Measurements from ENCODE around the gene CCDC171. TPM values are rescaled to one million over a fixed set of nuclear protein-coding genes. Genes with fewer than 3 reads are reported as not detected.
A peak's percentile ranks its signal among the peaks of the same experiment; 100 is the strongest.
"Not testable (repeated sequence)": the region's sequence is repeated elsewhere in the genome, so short reads cannot be mapped to it uniquely, and the experiment has no call there.

Gene CCDC171
- total RNA-seq, 1 donor from 2014 or later: 0.26 TPM

DNA sequence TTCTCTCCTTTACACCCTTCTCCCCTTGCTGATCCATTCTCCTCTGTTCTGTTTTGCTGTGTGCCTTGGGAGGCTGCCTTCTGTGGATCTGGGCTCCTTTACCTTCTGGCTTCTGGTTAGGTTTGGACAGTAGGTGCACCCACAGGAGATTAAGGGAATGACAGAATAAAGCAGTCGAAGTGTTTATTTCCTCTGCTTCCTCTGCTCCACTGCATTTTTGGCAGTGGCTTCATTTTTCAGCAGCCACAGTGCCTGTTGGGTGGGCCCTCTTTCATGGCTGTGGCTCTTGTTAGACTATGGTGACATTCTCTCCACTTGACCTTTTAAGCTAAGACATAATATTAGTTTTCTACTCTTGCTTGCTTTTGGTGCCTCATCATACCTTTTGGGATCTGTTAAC is 144.1 kb downstream of the CCDC171 start:
- DNase-seq (ENCODE audit: low read depth in 2 of 2): no peak

- DNase-seq (ENCODE audit: low read depth in 2 of 2): peak in 1 of 2 donors; percentile 28
Measured at GRCh38 chr9:15697446-15697851, 144.6 kb downstream of the CCDC171 start.

GRCh38 chr9:15699876-15700559 is 147.2 kb downstream of the CCDC171 start:
- DNase-seq (ENCODE audit: low read depth in 2 of 2): not testable (repeated sequence)

DNA sequence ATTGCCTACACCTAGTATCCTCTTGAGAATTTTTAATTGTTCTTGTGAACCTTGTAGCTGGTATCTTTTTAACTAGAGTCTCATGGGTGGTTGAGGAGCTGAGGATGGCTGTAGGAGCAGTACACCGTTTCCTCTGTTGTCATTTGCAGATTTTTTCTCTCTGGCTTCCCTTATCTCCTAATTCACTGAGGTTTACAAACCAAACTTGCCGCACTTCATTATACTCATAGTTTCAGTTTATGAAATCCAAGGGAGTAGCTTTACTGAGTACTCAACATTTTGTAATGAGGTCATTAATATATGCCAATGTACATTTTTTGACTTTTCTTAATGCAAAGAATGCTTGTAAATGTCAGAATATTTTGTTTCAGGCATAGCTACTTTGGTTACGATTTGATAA is 154.2 kb downstream of the CCDC171 start:
- DNase-seq (ENCODE audit: low read depth in 2 of 2): no peak

GRCh38 chr9:15711531-15711930 is 158.7 kb downstream of the CCDC171 start:
- DNase-seq (ENCODE audit: low read depth in 2 of 2): no peak

DNA sequence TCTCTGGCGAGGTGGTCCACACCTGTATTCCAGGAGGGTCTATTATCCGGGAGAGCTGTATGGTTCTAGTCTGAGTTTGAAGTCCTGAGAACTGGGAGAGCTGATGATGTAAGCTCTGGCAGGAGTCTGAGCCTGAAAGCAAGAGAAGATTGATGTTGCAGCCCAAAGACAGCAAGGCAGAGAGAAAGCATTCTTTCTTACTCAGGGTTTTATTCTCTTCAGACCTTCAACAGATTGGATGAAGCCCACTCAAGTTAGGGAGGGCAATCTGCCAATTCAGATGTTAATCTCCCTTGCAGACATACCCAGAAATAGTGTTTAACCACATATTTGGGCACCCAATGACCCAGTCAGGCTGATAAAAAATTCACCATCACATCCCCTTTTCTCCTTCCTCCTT is 159.1 kb downstream of the CCDC171 start:
- DNase-seq (ENCODE audit: low read depth in 2 of 2): no peak

DNA sequence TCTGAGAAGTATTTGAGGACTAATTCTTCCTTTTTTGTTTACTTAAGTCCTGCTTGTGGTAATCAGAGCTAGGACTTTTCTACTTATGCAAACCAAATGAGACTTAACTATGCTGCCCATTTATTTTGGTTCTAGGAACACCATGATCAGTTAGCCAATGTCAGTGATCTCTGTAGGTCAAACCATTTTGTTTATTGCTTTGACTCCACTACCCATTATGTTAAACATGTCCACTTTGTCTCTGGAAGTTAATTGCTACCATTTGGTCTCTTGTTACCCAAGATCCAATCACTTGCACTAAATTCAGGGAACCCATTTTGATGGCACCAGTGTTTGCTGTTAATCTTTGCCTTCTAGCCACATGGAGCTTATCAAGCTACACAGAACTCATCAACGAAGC is 161.9 kb downstream of the CCDC171 start:
- no peak for DNase-seq (ENCODE audit: low read depth in 2 of 2)

GRCh38 chr9:15717290-15717967 is 164.6 kb downstream of the CCDC171 start:
- no peak for DNase-seq (ENCODE audit: low read depth in 2 of 2)

- no peak for DNase-seq (ENCODE audit: low read depth in 2 of 2)
Measured at GRCh38 chr9:15718423-15718822, 165.6 kb downstream of the CCDC171 start.

GRCh38 chr9:15720861-15721260 is 168.0 kb downstream of the CCDC171 start:
- DNase-seq (ENCODE audit: low read depth in 2 of 2): no peak

DNA sequence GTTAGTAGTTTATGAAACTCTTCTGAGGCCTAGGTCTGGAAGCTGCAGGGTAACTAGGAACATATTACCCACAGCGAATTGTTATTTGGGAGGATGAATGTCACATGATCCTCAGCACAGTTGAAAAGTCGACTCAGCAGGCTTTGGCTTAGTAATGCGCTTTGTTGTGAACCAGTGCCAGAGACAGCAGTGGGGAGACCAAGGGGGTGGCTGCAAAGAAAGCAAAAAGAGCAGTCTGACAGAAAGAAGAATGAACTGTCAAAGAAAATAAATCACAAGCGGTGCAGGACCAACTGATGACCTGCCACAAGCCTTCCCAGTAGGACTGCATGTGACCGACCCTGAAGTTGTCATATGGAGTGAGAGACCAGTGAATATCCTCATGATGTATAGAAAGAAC is 170.0 kb downstream of the CCDC171 start:
- no peak for DNase-seq (ENCODE audit: low read depth in 2 of 2)

GRCh38 chr9:15724016-15724415 is 171.2 kb downstream of the CCDC171 start:
- DNase-seq (ENCODE audit: low read depth in 2 of 2): no peak

- no peak for DNase-seq (ENCODE audit: low read depth in 2 of 2)
Measured at GRCh38 chr9:15724612-15725011, 171.8 kb downstream of the CCDC171 start.

DNA sequence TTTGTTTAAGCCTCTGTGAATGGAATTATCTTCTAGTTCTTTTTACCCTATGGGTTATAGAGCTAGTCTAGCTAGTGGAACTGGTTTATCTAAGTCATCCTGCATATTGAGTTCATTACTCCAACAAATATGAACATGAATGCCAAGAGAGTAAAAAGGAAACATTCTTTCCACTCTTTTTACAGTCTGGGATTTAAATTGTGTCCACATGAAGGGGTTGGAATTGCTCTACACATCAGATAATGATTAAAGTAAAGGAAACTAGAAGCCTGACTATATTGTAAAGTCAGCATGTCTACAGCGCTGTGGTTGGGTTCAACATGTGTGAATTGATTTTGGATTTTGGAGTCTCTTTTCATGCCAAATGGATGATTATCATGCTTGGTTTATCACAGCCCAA is 173.1 kb downstream of the CCDC171 start:
- no peak for DNase-seq (ENCODE audit: low read depth in 2 of 2)

DNA sequence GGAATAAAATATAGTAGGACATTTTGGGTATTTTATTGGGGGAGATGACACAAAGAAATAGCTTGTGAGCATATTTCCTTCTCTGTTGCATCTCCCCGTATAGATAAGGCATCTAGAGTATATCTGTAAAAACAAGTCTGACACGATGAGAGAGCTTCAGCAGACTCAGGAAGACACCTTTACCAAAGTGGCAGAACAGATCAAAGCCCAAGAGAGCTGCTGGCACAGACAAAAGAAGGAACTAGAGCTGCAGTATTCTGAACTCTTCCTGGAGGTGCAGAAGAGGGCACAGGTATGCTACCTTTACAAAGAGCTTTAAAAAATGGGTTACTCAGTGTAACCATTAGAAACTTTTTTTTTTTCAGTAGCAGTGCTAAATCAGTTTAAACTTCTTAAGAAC is 176.7 kb downstream of the CCDC171 start:
- DNase-seq (ENCODE audit: low read depth in 2 of 2): no peak

GRCh38 chr9:15735083-15735857 is 182.4 kb downstream of the CCDC171 start:
- DNase-seq (ENCODE audit: low read depth in 2 of 2): peak in 1 of 2 donors; percentile 68

DNA sequence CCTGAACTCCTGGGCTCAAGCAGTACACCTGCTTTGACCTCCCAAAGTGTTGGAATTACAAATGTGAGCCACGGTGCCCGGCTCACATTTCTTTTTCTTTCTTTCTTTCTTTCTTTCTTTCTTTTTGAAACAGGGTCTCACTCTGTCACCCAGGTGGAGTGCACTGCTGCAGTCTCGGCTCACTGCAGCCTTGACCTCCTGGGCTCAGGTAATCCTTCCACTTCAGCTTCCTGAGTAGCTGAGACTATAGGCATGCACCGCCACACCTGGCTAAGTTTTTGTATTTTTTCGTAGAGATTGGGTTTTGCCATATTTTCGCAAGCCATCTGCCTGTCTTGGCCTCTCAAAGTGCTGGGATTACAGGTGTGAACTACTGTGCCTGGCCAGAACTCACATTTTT is 183.7 kb downstream of the CCDC171 start:
- DNase-seq (ENCODE audit: low read depth in 2 of 2): no peak

- DNase-seq (ENCODE audit: low read depth in 2 of 2): peak; percentile 11 to 53
Measured at GRCh38 chr9:15738011-15738410, 185.2 kb downstream of the CCDC171 start.

- DNase-seq (ENCODE audit: low read depth in 2 of 2): no peak
Measured at GRCh38 chr9:15741015-15741414, 188.2 kb downstream of the CCDC171 start.

GRCh38 chr9:15743512-15743911 is 190.7 kb downstream of the CCDC171 start:
- no peak for DNase-seq (ENCODE audit: low read depth in 2 of 2)

GRCh38 chr9:15744196-15744595 is 191.4 kb downstream of the CCDC171 start:
- no peak for DNase-seq (ENCODE audit: low read depth in 2 of 2)

DNA sequence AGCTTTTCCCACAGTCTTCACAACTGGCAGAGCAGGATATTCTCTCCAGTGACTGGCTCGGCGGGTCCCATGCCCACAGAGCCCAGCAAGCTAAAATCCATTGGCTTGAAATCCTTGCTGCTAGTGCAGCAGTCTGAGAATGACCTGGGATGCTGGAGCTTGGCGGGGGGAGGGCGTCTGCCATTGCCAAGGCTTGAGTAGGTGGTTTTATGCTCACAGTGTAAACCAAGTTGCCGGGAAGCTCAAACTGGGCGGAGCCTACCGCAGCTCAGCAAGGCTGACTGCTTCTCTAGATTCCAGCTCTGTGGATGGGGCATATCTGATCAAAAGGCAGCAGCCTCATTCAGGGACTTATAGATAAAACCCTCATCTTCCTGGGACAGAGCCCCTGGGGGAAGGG is 194.1 kb downstream of the CCDC171 start:
- DNase-seq (ENCODE audit: low read depth in 2 of 2): no peak

DNA sequence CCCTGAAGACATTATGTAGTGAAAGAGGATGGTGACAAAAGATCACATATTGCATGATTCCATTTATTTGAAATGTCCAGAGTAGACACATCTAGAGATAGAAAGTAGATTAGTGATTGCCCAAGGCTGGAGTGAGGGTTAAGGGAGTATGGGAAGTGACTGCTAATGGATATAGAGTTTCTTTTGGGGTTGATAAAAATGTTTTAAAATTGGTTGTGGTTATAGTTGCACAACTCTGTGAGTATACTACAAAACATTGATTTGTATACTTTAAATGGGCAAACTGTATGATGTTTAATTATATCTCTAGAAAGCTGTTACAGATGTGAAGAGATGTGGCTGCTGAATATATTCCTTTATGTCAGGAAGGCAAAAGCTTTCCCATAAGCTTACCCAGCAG is 202.8 kb downstream of the CCDC171 start:
- no peak for DNase-seq (ENCODE audit: low read depth in 2 of 2)

All from dermis microvascular lymphatic vessel endothelial cell (primary cell).